NCI-H748 treated with DMSO at 0.1 percent for 48 hours (cell line): Measurements from ENCODE around the gene CYB5A.
"Not testable (repeated sequence)": the region's sequence is repeated elsewhere in the genome, so short reads cannot be mapped to it uniquely, and the experiment has no call there.

Experiments used
- DNase-seq: peaks from one replicate; lab custom pipeline; 2025; lab: John Stamatoyannopoulos, UW

The CYB5A gene, protein sequence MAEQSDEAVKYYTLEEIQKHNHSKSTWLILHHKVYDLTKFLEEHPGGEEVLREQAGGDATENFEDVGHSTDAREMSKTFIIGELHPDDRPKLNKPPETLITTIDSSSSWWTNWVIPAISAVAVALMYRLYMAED

GRCh38 chr18:74291771-74292540 lies at the start of gene CYB5A:
TSS of gene CYB5A (minus strand) at chr18:74291963. CDS start at chr18:74291875, 88 bp downstream.
- peak; percentile 96 for DNase-seq

DNA sequence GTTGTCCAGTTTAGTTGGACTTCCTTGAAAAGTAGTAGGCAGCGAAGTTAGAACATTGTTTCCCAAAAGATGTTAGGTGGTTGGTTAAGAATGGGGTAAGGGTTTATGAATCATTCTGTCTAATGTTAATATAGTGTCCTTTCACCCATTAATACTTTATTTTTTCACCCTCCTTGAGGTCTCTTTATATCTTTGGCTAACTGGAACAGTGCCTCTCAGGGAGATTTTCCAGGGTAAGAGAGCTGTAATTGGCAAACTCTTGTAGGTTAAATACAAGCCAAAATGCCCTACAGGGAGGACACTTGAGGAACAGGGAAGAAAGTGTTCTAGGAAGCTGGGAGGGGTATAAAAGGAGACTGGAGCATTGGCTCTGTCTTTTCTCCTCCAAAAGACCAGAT lies 46.1 kb upstream of the CYB5A start:
- no peak for DNase-seq

- no peak for DNase-seq
Measured at GRCh38 chr18:74337155-74337911, 45.6 kb upstream of the CYB5A start.

DNA sequence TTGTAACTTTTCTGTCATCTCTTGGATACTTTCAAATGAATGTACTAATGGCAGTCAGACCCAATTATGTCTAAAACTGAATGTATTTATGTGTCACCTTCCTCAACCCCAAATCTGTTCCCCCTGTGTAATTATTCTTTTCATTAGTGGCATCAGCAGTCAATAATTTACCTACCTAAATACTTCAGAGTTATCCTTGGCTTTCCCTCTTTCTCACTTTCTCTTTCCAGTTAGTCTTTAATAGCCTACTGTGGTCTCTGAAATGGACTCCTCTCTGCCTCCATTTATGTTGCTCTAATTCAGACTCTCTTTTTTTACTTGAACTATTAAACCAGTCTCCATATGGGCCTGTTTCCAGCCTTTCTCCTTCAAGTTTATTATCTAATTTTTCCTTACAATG lies 44.9 kb upstream of the CYB5A start:
- DNase-seq: no peak

DNA sequence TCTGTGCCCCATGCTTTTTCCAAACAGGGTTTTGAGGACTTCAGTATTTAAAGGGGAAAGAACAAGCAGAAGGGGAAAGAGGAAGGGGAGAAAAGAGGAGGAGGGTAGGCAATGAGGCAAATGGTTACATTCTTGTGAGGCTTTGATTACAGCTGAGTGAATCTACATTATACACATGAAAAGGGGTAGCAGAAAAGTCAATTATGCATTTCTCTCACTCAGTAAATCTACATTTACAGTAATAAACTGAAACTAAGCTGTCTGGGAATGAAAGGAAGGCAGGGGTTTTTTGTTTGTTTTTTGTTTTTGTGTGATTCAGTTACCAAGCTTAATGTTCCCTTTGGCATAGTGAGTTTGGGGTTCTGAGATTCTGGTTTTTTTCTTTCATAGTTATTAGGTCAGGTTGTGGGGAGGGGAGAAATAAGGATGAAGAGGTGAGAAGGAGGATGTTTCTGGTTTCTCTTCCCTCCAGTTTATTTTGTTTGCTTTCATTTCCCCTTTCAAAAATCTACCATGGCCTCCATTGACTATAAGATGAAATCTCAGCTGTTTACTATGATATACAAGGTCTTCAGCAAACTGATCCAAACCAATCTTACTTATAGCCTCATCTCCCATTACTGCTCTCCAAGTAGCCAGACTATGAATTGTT lies 42.6 kb upstream of the CYB5A start:
- DNase-seq: no peak

DNA sequence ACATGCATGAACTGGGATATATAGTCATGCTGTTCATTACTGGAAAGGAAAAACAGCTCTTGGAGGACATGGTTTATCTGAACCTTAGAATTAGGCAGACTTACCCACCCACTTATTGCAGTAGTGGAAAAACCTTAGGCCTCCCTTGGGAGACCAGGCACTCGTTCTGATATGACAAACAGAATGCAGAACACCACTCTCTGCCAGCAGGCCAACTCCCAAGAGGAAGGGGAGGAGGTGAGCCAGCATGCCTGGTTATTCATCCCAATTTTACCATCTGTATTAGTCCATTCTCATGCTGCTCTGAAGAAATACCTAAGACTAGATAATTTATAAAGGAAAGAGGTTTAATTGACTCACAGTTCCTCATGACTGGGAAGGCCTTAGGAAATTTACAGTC lies 41.3 kb upstream of the CYB5A start:
- DNase-seq: no peak

- DNase-seq: no peak
Measured at GRCh38 chr18:74331404-74331803, 39.6 kb upstream of the CYB5A start.

DNA sequence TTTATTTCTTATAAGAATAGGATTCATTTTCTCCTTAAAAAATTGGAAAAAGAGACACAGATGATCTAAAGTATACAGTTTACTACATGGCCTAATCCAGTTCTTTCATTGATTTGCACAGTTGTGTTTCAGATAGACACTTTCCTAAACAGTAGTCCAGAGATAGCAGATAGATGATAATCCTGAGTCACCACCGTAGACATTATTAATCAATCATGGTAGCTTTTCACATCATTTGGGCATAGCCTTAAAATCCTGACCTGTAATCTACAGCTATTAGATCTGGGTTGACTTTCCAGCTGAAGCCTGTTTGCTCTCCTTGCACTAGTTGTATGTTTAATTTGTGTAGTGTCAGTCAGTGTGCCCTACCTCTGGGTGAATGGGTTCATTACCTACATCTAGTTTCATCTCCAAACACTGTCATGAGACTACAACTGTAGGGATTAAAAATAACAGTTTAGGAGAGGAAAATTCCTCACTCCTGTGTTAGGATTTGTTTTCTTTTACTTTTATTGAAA lies 38.0 kb upstream of the CYB5A start:
- DNase-seq: no peak

DNA sequence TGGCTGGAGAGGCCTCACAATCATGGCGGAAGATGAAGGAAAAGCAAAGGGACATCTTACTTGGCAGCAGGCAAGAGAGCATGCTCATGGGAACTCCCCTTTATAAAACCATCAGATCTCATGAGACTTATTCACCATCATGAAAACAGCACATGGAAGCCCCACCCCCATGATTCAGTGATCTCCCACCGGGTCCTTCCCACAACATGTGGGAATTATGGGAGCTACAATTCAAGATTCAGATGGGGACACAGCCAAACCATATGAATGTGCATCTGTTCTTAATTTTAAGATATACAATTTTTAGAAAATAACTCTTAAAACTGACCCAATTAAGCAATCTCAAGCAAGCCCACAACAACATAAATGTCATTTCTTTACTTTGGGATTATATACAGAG lies 36.4 kb upstream of the CYB5A start:
- no peak for DNase-seq

DNA sequence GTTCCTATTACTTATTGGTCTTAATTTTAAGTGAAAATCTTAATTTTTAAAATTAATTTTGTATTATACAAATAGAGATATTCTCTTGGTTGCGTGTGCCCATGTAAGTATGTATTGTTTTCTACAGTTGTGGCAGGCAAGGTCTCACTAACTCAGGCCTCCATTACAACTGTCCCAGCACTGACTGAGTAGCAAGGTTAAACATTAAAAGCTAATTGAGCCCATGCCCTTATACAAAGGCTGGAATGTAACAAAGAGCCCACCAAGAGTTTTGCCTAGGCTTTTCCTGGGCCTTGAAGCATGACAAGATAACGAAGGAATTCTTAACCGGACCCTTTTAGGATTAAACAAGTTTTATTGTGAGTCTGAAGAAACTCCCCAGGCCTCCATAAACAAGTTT lies 35.0 kb upstream of the CYB5A start:
- not testable (repeated sequence) for DNase-seq

DNA sequence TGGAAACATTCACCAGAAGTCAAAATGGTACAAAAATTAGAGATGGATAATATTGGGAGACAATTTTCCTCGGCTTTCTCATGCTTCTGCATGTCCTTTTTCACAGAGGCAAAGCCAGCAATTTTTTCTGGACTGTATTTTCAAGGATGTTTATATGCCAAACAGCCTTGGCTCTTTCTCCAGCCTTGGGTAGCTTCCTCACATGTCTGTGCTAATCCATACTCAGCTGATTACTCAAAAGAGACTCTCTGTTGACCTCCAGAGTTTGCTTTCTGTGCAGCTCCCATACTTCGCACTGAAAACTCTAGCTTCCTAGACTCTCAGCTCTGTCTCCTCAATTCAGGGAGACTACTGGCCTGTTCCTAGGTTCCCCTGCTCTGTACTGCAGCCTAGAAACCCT lies 34.5 kb upstream of the CYB5A start:
- no peak for DNase-seq

DNA sequence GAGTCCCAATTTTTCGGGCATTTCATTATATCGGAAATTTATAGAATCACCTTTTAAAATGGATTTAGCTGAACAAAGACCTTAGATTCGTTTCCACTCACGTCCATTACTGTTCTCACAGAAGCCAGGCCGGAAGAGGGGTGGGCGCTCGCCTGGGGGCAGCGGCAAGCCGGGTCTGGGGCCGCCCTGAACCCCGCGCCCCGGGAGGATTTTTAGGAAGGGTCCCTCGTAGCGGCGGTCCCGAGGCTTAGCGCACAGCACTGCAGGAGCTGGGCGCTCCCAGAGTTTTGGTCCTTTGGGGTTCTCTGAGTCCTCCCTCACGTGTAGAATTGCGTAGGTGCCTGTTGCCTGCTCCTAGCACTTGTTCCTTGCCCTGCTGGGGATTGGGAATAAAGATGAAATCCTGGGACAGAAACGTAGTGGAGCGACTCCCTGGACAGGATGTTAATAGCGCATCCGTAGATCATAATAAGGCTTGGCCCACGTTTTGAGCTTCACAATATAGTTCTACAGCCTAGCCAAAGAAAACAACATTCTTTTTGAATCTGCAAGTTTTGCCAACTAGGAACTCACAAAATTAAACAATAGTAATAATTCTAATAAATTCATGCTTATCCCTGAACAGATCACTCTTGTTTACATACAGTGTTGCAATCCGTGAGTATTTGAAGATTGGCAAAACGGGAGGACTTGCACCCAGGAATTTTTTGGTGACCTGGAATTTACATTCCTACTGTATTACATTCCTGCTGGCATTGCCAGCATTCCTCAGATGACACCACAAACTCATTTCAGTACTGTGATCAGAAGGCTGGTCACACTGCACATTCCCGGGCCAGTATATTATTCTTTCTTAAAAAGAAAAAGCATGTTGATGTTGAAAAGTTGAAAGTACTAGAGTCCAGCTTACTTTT lies 24.8 kb upstream of the CYB5A start:
- DNase-seq: no peak

- DNase-seq: no peak
Measured at GRCh38 chr18:74315464-74316256, 23.9 kb upstream of the CYB5A start, which contains the start of gene C18orf63. TSS of gene C18orf63 (plus strand) at chr18:74315839. CDS start at chr18:74317866, 2,027 bp downstream.

GRCh38 chr18:74314759-74315463 lies 23.1 kb upstream of the CYB5A start:
- DNase-seq: no peak

DNA sequence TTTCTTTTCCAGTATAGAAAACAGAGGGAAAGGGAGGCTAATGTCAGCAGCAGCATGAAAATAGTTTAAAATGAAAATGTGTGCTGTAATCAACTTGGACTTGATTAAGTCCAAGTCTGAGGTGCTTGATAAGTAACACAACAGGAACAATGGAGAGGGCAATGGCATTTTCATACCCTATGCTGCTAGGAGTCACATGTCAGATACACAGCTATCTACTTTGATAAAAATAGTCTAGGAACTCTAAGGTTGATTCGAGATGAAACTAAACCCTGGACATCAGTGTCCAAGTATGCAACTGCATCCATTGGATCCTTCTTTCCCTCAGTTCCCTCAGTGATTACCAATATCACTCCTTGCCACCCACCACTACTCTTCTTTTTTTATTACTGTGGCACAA lies 19.2 kb upstream of the CYB5A start:
- no peak for DNase-seq

DNA sequence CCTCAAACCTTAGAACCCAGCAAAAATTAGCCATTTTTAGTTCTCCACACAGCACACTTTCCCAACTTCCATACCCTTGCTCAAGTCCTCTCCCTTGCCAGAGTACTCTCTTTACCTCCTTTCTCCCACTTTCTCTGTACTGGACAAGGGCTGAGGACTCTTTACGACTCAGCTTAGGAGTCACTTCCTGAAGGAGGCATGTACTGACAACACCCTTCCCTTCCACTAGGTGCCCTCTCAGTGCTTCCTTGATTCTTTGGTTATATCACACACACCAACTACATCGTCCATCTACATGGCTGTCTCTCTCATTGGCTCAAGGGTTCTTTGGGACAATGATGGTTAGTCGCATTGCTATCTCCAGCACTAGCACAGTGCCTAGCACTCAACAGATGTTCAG lies 18.6 kb upstream of the CYB5A start:
- DNase-seq: no peak

DNA sequence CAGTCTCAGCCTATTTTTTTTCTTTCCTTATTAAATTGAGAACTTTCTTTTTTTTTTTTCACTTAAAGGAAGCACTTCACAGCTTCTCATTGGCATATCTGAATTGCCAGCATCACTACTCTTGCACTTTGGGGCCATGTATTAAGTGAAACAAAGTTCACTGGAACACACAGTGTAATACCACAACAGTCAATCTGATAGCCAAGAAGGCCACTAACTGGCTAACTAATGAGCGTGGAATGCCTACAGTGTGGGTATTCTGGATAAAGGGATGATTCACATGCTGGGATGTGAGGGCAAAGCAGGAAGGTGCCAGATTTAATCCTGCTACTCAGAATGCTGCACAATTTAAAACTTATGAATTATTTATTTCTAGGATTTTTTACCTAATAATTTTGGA lies 12.2 kb upstream of the CYB5A start:
- no peak for DNase-seq

GRCh38 chr18:74303306-74303705 lies 11.5 kb upstream of the CYB5A start:
- DNase-seq: no peak

GRCh38 chr18:74299746-74300145 lies 8.0 kb upstream of the CYB5A start:
- DNase-seq: no peak

- DNase-seq: no peak
Measured at GRCh38 chr18:74299162-74299561, 7.4 kb upstream of the CYB5A start.
